Vein endothelial cell (primary cell): Measurements from ENCODE around the gene RFPL1. TPM values are rescaled to one million over a fixed set of nuclear protein-coding genes. Genes with fewer than 3 reads are reported as not detected.

Source experiments
- small RNA-seq: library from RNA; depleted of rRNA; stranded (forward); fragments of <200 nt; gene quantifications from one replicate; pipeline ENCODE3, GENCODE V24; 2012
- total RNA-seq: library from RNA; depleted of rRNA; stranded (reverse); fragments of >200 nt; gene quantifications from 2 replicates; pipeline ENCODE4 v1.2.3, GENCODE V29; 2012

Gene RFPL1
- total RNA-seq: not detected in 2 replicates

GRCh38 chr22:29438283-29438682 lies at the start of gene RFPL1:
TSS of gene RFPL1 (plus strand) at chr22:29438583.

GRCh38 chr22:29479417-29480261 lies 41.3 kb downstream of the RFPL1 start, which contains the start of gene NEFH:
TSS of gene NEFH (plus strand) at chr22:29480218. CDS start at chr22:29480263, 45 bp downstream.

Small RNAs within 50 kb of the gene (small RNA-seq; reads per million reads assigned to genes)
- gene AC000041.1: not detected

Other genes starting within 250 kb of the RFPL1 start
- under 0.01 TPM in 1 of 2 replicates, not detected in the other for gene EMID1, start 232.7 kb upstream of the RFPL1 start, total RNA-seq
- 29.4 and 31.4 TPM in 2 replicates for gene RHBDD3, start 170.6 kb upstream of the RFPL1 start, total RNA-seq
- 226 and 264 TPM in 2 replicates for gene EWSR1, start 170.3 kb upstream of the RFPL1 start, total RNA-seq
- gene GAS2L1, start 131.9 kb upstream of the RFPL1 start, total RNA-seq: 27.2 and 38.2 TPM in 2 replicates
- 0.96 and 1.3 TPM in 2 replicates for gene RASL10A, start 122.9 kb upstream of the RFPL1 start, total RNA-seq
- gene AP1B1, start 50.0 kb upstream of the RFPL1 start, total RNA-seq: 139 and 142 TPM in 2 replicates
- 0.86 and 0.98 TPM in 2 replicates for gene NEFH, start 41.6 kb downstream of the RFPL1 start, total RNA-seq
- gene THOC5, start 115.2 kb downstream of the RFPL1 start, total RNA-seq: 59.9 and 65.0 TPM in 2 replicates
- 32.0 and 72.8 TPM in 2 replicates for gene NIPSNAP1, start 142.5 kb downstream of the RFPL1 start, total RNA-seq
- 164 and 209 TPM in 2 replicates for gene NF2, start 165.1 kb downstream of the RFPL1 start, total RNA-seq